Right ventricle myocardium superior (tissue), 1 donor: ENCODE results near the gene COBLL1. TPM values are rescaled to one million over a fixed set of nuclear protein-coding genes. Genes with fewer than 3 reads are reported as not detected.
"Not testable (repeated sequence)": the region's sequence is repeated elsewhere in the genome, so short reads cannot be mapped to it uniquely, and the experiment has no call there.

Experiments
- ATAC-seq: fragments of 200-7000 bp; cut with Tn5 transposase; one replicate; pipeline ENCODE4 v1.9.1; 2020; ENCODE audit warnings: mild to moderate bottlenecking; ENCODE audit not compliant: poor library complexity
- DNase-seq: peaks from one replicate; pipeline ENCODE4 v3.0.0-alpha.2; 2020
- intact Hi-C: fragments of 100-400 bp; cut with DNase I; formaldehyde crosslinking; loops from one replicate; pipeline ENCODE4 v1.11.2; 2022
- total RNA-seq: library from RNA; stranded (reverse); fragmentation: NEBNext Ultra II Directional; extraction: Animal tissue kit (Norgen Biotek cat#: 25700); gene quantifications from one replicate; pipeline ENCODE4 v1.2.1, GENCODE V29; 2021
- donor health status: DM: no; HTN: yes; CAD: no; lungs with severe emphysema.

Gene COBLL1
- total RNA-seq, 1 donor from 2014 or later: 12.1 TPM

DNA sequence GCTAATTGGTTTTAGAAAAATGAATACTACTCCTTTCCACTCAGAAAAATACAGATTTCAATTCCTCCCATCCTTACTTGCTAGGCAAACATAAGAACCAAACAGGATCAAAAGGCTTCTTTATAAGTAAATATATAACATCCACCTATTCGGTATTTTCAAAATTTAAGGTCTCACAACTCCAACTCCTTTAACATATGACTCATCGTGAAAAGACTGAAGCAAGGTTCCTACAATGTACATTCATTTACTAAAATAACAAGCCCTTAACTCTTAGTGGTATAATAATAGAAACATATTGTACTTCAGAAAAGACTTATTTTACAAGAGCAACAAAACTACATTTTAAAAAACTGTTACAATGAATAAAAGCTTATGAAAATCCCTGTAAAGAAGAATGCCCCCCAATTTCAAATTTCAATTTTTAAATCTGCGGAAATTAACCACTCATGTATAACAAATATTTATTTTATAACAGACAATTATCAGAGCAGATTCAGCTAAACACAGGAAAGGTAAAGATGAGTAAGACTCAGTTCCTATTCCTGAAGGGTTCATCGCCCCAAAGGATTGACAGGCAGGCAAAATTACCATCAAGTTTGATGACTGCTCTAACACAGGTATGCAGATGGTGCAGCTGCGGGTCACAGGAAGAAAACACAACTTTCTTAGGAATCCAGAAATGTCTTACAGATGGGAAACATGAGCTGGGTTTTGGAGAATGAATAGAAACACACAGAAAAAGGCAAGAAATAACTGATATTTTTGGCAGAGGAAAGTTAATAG, 96.4 kb downstream of the COBLL1 start:
- intact Hi-C loops: no loop called here
- DNase-seq (no peak), ATAC-seq (no peak)

DNA sequence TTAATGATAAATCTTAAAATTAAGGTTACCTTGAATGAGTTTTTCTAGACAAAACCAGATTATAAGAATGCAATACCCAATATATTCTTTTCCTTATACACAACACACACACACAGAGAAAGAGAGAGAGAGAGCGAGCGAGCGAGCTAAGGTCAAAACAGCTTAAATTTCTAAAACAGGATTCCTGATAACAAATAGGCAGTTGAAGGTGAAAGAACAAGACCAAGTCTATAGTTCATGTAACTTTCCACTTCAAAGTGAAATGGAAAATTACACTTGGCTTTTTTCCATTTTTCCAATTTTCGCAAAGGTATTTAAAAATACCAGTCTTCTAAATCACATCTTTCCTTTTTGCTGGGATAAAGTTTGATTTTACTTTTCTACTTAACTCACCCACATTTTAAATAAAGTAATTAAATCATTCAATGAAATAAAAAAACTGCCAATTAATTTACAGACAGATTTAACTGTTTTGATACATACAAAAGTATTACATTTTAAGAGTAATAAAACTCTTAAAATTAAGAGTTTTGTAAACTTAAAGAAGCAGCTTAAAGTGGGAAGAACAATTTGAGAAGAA, 98.8 kb downstream of the COBLL1 start:
- ATAC-seq: no peak
- DNase-seq: no peak
- intact Hi-C loops: loop anchor here (2.0 kb wide), 1 partner anchor 174 kb away; no protein-coding TSS in a partner anchor

- ATAC-seq (no peak), DNase-seq (no peak)
- intact Hi-C loops: loop anchor here (5.0 kb wide), 1 partner anchor 102 kb away; the partner anchor contains the start of gene COBLL1
Observed at GRCh38 chr2:164739966-164740365, 101.7 kb downstream of the COBLL1 start.

GRCh38 chr2:164737612-164738081, 104.0 kb downstream of the COBLL1 start:
- ATAC-seq (peak; percentile 91), DNase-seq (peak; percentile 65)
- intact Hi-C loops: loop anchor here (5.0 kb wide), 1 partner anchor 105 kb away; the partner anchor contains the start of gene COBLL1

DNA sequence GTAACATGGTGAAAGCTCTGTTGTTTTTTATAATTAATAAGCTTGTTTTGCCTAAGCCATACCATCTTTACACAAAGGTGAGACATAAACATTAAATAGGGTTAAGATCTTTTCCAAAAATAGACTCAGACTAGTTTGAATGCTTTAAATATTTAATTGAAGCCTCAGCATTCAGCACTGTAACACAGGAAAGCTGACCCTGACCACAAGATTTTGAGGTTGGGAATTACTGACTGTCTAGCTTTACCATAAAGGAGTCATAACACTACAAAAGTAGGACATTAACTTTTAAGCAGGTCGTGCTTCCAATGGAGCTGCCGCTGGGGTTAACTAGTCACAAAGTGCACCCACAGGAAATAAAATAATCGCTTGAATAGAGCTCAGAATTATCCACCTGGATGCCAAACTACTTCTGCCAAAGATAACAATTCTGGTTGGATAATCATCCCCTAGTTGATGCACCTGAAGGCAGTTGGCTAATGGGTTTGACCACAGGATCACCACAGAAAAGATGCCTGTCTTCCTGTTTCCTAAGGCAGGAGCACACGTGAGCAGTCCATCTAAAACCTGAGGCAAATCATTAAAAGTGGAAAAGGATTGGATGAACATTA, 106.2 kb downstream of the COBLL1 start:
- intact Hi-C loops: loop anchor here (5.0 kb wide), 1 partner anchor 107 kb away; the partner anchor contains the start of gene COBLL1
- DNase-seq (no peak), ATAC-seq (no peak)

DNA sequence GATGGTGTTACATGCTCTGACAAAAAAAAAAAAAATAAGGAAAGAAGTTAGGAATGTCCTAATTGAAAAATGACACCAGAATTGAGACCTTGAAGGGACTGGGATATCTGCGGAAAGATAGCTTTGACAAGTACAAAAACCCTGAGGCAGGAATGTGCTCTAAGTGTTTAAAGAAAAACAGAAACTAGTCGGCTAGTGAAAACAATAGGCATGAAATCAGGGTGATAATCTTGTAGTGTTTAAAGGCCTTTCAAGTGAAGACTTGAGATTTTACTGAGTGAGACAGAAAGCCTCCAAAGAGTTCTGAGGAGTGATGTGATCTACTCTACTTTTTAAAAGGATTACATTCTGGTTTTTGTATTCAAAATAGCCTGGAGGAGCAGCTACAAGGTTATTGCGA, 107.4 kb downstream of the COBLL1 start:
- no peak for ATAC-seq
- DNase-seq: no peak
- intact Hi-C loops: no loop called here

GRCh38 chr2:164725542-164725941, 116.1 kb downstream of the COBLL1 start:
- intact Hi-C loops: no loop called here
- ATAC-seq (no peak), DNase-seq (no peak)

DNA sequence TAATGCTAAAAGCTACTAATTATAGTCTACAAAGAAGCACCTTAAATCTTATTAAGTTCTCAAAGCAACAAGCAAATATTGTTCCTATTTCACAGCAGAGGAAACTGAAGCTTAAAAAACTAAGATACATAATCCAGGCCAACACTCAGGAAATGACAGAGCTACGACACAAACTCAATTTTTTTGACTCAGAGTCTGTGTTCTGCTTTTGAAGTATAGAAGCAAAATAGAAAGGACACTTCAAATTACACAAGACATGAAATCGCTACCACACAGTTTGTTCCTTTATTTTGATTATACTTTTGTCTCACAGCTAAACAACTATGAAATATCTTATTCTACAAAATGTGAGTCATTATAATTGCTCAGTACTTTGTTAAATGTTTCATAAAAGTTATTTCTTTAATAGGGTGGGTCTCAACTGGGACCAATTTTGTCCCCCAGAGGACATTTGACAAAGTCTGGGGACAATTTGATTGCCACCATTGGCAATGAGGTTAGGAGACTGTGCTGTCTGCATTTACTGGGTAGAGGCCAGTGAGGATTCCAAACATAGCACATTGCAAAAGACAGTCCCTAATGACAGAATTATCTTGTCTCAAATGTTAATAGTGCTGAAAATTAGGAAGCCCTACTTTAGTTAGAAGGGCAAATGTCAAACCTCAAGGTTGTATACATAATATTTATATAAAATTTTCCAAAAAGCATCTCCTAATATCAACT, 118.8 kb downstream of the COBLL1 start:
- DNase-seq (no peak), ATAC-seq (peak; percentile 60)
- intact Hi-C loops: no loop called here

DNA sequence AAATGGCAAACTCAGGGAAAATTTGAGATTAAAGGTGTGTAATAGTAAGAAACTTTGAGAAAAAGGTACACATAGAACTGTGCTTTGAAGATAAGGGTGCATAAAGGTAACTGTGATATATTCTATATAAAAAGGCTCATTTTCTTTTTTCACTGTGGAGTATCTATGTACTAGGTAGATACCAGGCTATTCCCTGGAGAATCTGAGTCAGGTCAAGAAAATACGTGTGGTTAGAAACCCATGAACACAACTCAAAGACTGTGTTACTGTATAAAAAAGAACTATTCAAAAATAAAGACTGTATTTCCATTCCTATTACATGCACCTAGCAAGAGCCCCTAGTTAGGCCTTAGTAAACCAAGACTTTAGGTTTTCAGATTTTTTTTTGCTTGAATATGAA, 120.2 kb downstream of the COBLL1 start:
- intact Hi-C loops: no loop called here
- ATAC-seq (no peak), DNase-seq (no peak)

- intact Hi-C loops: no loop called here
- no peak for ATAC-seq
Observed at GRCh38 chr2:164719996-164720941, 121.4 kb downstream of the COBLL1 start.

DNA sequence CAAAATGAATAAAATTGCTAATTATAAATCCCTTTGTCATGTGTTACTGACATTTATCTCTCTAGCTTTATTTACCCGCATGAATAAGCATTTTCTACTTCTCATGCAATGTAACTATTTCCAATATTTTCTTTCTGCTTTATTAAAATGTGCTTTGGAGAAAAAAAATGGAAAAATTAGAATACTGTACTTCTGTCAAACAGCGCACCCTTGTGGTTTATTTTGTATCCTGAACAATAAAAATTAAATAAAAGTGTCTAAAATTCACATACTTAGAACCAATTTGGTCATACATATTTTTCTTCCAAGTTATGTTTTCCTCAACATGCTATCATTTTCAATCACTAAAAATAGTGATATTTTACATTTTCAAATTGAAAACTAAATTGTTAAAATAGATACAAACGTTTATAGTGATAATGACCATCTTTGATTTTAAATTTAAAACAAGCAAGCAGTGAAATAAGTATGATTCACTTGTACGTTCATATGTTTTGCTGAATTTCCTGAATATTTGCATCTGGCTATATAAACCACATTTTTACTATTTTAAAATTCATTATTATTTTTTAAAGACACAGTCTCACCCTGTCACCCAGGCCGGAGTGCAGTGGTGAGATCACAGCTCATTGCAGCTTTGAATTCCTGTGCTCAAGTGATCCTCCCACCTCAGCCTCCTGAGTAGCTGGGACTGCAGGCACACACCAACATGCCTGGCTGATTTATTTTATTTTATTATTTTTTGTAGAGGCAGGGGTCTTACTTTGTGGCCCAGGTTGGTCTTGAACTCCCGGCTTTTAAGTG, 124.4 kb downstream of the COBLL1 start:
- no peak for ATAC-seq
- DNase-seq: no peak
- intact Hi-C loops: no loop called here

More at GRCh38 chr2:164719996-164720941, 121.4 kb downstream of the COBLL1 start:
- DNase-seq: no peak

- DNase-seq (no peak), ATAC-seq (peak; percentile 57)
- intact Hi-C loops: loop anchor here (5.0 kb wide), 1 partner anchor 152 kb away; no protein-coding TSS in a partner anchor
Observed at GRCh38 chr2:164714471-164714870, 127.2 kb downstream of the COBLL1 start.

GRCh38 chr2:164711766-164712138, 129.9 kb downstream of the COBLL1 start:
- intact Hi-C loops: loop anchor here (5.0 kb wide), 1 partner anchor 149 kb away; no protein-coding TSS in a partner anchor

DNA sequence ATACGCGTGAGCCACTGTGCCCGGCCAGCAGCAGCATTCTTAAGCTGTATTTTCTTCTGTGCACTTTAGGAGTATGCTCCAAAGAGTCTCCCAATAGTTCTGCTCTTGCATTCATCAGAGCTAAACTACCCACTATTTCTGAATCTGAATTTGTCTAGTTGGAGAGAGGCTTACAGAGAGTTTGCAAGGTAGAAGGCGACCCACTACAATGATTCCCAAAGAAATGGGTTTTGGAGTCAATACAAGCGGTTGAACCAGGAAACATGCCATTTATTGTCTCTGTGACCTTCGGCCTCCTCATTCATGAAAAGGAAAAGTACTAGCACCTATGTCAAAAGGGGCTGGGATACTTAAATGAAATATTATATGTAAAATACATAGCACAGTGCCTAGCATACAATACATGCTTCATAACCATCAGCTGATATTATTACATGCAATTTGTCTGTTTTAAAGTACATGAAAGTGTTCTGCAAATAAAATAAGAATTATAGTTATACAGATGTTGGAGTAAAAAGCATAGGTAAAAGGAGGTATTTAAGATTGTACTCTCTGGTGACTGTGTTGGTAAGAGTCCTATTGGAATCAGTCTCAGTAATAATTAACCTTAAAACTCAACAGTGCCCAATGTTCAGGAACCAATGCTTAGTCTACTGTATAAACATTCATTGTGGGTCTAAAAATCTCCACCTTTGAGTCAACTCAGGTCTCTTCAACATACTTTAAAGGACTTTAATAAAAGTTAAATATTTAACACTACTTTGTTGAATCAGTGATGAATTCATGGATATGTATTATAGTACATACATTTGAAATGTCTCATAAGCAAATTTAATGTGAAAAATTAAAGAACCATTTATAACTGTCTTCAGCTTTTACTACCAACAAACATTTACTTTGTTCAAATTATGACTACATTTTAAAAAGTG, 130.5 kb downstream of the COBLL1 start:
- ATAC-seq: no peak
- intact Hi-C loops: loop anchor here (5.0 kb wide), 1 partner anchor 149 kb away; no protein-coding TSS in a partner anchor
- no peak for DNase-seq

More at GRCh38 chr2:164711766-164712138, 129.9 kb downstream of the COBLL1 start:
- ATAC-seq: no peak
- no peak for DNase-seq

DNA sequence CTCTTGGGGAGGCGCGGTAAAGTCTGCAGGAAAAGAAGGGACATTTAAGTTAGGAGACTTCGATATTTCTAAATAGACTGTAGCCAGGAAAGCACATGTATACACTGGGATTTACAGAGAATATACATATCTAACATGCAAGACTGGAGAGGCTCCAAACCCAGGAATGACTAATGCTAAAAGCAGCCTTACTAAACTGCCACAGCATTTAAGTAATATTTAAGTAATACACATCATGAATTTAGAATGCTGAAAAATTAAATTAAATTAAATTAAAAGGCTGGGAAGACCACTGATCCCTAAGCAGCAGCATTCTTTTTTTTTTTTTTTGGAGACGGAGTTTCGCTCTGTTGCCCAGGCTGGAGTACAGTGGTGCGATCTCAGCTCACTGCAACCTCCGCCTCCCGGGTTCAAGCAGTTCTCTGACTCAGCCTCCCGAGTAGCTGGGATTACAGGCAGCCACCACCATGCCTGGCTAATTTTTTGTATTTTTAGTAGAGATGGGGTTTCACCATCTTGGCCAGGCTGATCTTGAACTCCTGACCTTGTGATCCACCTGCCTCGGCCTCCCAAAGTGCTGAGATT, 131.3 kb downstream of the COBLL1 start:
- not testable (repeated sequence) for DNase-seq, ATAC-seq
- intact Hi-C loops: loop anchor here (5.0 kb wide), 1 partner anchor 148 kb away; no protein-coding TSS in a partner anchor
